ENCODE measurements around the gene VHLL.

The VHLL gene

GRCh38 chr1:156259805-156260204 lies 39.3 kb downstream of the VHLL start:
- DNase-seq (ENCODE audit: extremely low spot score, insufficient read length, low read depth) (no peak), FAIRE-seq (no peak)

DNA sequence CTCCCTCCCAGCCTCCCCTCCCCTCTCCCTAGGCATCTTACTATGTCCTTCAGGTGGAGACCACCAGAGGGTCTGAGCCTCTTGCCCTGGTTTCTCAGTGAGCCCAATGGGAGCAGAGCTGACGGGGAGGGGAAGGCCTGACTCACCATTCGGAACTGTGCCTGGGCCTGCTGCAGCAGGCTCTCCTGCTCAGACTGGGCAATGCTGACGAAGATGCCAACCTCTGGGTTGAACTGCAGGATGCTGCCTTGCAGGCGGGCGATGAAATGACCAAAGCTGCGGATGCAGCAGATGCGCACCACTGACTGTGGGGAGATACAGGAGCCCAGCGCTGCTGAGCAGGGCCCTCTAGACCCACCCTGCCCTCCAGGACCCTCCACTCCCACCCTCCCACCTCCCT lies 40.2 kb downstream of the VHLL start:
- FAIRE-seq (no peak), DNase-seq (ENCODE audit: extremely low spot score, insufficient read length, low read depth) (no peak)

- FAIRE-seq, result no peak
- no peak for DNase-seq (ENCODE audit: extremely low spot score, insufficient read length, low read depth)
Measured at GRCh38 chr1:156257711-156258110, 41.4 kb downstream of the VHLL start.

DNA sequence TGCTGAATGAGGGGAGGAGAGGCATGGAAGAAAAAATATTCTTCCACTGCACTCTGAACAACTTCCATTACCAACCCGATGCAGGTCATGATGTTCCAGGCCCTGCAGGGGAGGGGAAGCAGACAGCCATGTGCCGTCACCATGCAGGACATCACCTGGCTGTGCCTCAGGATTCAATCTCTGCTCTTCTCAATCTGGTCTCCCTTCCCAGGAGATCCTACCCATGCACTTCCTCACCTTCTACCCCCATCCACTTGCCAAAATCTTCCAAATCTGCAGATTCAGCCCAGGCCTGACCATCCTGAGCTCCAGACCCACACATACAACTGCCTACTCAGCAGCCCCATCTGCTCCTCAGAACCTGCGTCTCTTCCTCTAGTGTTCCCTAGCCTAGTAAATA lies 45.5 kb downstream of the VHLL start:
- FAIRE-seq, result no peak

DNA sequence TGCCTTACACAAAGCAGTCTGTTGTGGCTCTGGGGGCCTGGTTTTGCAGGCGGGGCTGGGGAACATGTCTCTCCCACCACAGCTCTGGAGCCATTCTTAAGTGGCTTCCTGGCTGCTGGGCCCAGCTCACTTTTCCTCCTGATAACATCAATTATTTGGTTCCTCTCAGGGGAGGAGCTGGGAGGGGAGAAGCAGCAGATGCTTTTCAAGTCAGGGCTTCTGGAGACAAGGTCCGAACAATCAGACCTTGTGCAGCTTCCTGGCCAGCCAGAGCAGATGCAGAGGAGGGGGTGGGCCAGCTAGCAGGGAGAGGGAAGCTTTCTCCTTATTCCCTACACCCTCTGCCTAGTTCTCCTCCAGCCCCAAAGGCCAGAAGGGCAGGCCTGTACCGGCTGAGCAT lies 47.6 kb downstream of the VHLL start:
- FAIRE-seq (no peak), DNase-seq (ENCODE audit: extremely low spot score, insufficient read length, low read depth) (no peak)

More for the DNA sequence above, 45.5 kb downstream of the VHLL start:
- no peak for DNase-seq (ENCODE audit: extremely low spot score, insufficient read length, low read depth)

DNA sequence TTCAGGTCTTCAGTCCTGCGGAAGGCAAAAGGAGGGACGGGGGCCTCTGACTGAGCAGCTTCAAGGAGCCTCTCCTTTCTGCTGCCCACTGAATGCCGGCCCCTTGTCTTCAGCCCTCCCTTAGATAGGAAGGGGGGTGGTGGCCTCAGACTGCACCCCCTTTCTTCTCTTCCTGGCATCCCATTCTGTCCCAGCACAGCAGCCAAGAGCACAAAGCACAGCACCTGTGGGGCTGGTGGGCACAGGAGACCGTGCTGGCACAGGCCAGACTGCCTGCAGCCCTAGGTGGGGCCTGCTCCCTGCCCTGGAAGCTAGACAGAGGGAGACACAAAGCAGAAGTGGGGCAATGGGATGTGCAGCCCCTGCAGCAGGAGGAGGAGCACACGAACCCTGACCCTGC lies 49.5 kb downstream of the VHLL start:
- DNase-seq (ENCODE audit: extremely low spot score, insufficient read length, low read depth), result no peak
- no peak for FAIRE-seq

Measured in GM18507 (cell line).